ENCODE results near the gene TNNC1. TPM values are rescaled to one million over a fixed set of nuclear protein-coding genes. Genes with fewer than 3 reads are reported as not detected.
A peak's percentile ranks its signal among the peaks of the same experiment; 100 is the strongest.

TNNC1 gene
- total and polyA plus RNA-seq, 8 donors, result 0.40 to 6.3 (median 1.5) TPM

GRCh38 chr3:52431459-52432223 lies 22.2 kb downstream of the TNNC1 start:
- Histone ChIP-seq H3K27me3 (no peaks in the 10 kb centered on the region), H3K4me1 (no peaks in the 10 kb centered on the region), H3K36me3 (no peaks in the 10 kb centered on the region), H3K4me3 (no peak overlapping the region), H3K9me3 (no peaks in the 10 kb centered on the region), H3K27ac (no peak overlapping the region)
- FAIRE-seq, result no peak
- ATAC-seq, result no peak
- intact Hi-C loops (cut with DNase I), result no loop called here
- no peak for TF ChIP-seq CTCF (IDR thresholded peaks at IDR 0.05)
- peak in 1 of 6 donors; percentile 41 for DNase-seq
- 65 to 72% methylated on average over 10 of the region's 10 CpGs for WGBS, 2 donors

- no peak for FAIRE-seq
- H3K4me1 ChIP-seq, result no peaks in the 10 kb centered on the region
- no peaks in the 10 kb centered on the region for H3K9me3 ChIP-seq
- ATAC-seq, result no peak
- H3K27ac ChIP-seq, result no peak overlapping the region
- no peaks in the 10 kb centered on the region for H3K27me3 ChIP-seq
- DNase-seq, result no peak
- 73 to 87% methylated on average over 9 of the region's 9 CpGs for WGBS, 2 donors
- H3K4me3 ChIP-seq, result no peak overlapping the region
- TF ChIP-seq CTCF (IDR thresholded peaks at IDR 0.05), result no peak
- intact Hi-C loops (cut with DNase I), result no loop called here
- H3K36me3 ChIP-seq, result no peaks in the 10 kb centered on the region
Observed at GRCh38 chr3:52430416-52430810, 23.4 kb downstream of the TNNC1 start.

- no peak overlapping the region for H3K4me3 ChIP-seq
- TF ChIP-seq CTCF (IDR thresholded peaks at IDR 0.05), result no peak
- no peak for FAIRE-seq
Observed at GRCh38 chr3:52429779-52430415, 23.9 kb downstream of the TNNC1 start.

GRCh38 chr3:52429031-52429430 lies 24.8 kb downstream of the TNNC1 start:
- H3K27ac ChIP-seq, result no peak overlapping the region
- ATAC-seq (peak in 2 of 4 donors; percentile 10 to 12), FAIRE-seq (no peak), DNase-seq (peak in 1 of 6 donors; percentile 30)
- intact Hi-C loops (cut with DNase I), result no loop called here
- 34 to 35% methylated on average over 3 of the region's 3 CpGs for WGBS, 2 donors
- no peaks in the 10 kb centered on the region for H3K27me3 ChIP-seq
- no peaks in the 10 kb centered on the region for H3K4me1 ChIP-seq
- H3K4me3 ChIP-seq, result no peak overlapping the region
- H3K36me3 ChIP-seq, result no peaks in the 10 kb centered on the region
- no peak for TF ChIP-seq CTCF (IDR thresholded peaks at IDR 0.05)
- H3K9me3 ChIP-seq, result no peaks in the 10 kb centered on the region

More at GRCh38 chr3:52429779-52430415, 23.9 kb downstream of the TNNC1 start:
- H3K36me3 ChIP-seq, result no peaks in the 10 kb centered on the region
- DNase-seq, result no peak
- no peak for ATAC-seq
- intact Hi-C loops (cut with DNase I), result no loop called here
- H3K9me3 ChIP-seq, result no peaks in the 10 kb centered on the region
- no peaks in the 10 kb centered on the region for H3K4me1 ChIP-seq
- no peaks in the 10 kb centered on the region for H3K27me3 ChIP-seq
- 76 to 82% methylated on average over 7 of the region's 7 CpGs for WGBS, 2 donors
- no peak overlapping the region for H3K27ac ChIP-seq
